Left forelimb (tissue), 1 donor: ENCODE data around the gene RAB22A.

Experiments
- DNase-seq: peaks from one replicate; pipeline ENCODE4 v3.0.0-alpha.2; 2018; ENCODE audit warnings: low spot score

The RAB22A gene

GRCh38 chr20:58309591-58310290, at the start of gene RAB22A:
Gene RAB22A, plus strand, starts transcription at chr20:58309715. Its CDS starts 262 bp downstream, at chr20:58309977.
- DNase-seq, result peak; percentile 85

- DNase-seq, result no peak
These were observed 49.5 kb upstream of the RAB22A start for GRCh38 chr20:58260006-58260405.

GRCh38 chr20:58261660-58262059, 47.9 kb upstream of the RAB22A start:
- no peak for DNase-seq

GRCh38 chr20:58264271-58264670, 45.2 kb upstream of the RAB22A start:
- no peak for DNase-seq

- DNase-seq, result no peak
These were observed 41.9 kb upstream of the RAB22A start for GRCh38 chr20:58267389-58268215.

GRCh38 chr20:58268421-58268821, 41.1 kb upstream of the RAB22A start:
- no peak for DNase-seq

- DNase-seq, result no peak
These were observed 40.4 kb upstream of the RAB22A start for GRCh38 chr20:58268936-58269619.

GRCh38 chr20:58271606-58272351, 37.7 kb upstream of the RAB22A start:
- no peak for DNase-seq

GRCh38 chr20:58274384-58274783, 35.1 kb upstream of the RAB22A start:
- no peak for DNase-seq

GRCh38 chr20:58277107-58277506, 32.4 kb upstream of the RAB22A start:
- no peak for DNase-seq

- DNase-seq, result no peak
These were observed 31.7 kb upstream of the RAB22A start for GRCh38 chr20:58277578-58278472.

- no peak for DNase-seq
These were observed 22.8 kb upstream of the RAB22A start for GRCh38 chr20:58286729-58287128.

GRCh38 chr20:58287638-58288037, 21.9 kb upstream of the RAB22A start:
- DNase-seq, result no peak

GRCh38 chr20:58289143-58289542, 20.4 kb upstream of the RAB22A start:
- DNase-seq, result no peak

GRCh38 chr20:58293453-58293852, 16.1 kb upstream of the RAB22A start:
- DNase-seq, result no peak

- DNase-seq, result no peak
These were observed 14.7 kb upstream of the RAB22A start for GRCh38 chr20:58294497-58295455.

- no peak for DNase-seq
These were observed 13.3 kb upstream of the RAB22A start for GRCh38 chr20:58296051-58296837.

GRCh38 chr20:58297394-58297793, 12.1 kb upstream of the RAB22A start:
- DNase-seq, result no peak

GRCh38 chr20:58300321-58300720, 9.2 kb upstream of the RAB22A start:
- DNase-seq, result no peak
